ENCODE results near the gene TCAF1.
"Not testable (repeated sequence)": the region's sequence is repeated elsewhere in the genome, so short reads cannot be mapped to it uniquely, and the experiment has no call there.

TCAF1 gene

DNA sequence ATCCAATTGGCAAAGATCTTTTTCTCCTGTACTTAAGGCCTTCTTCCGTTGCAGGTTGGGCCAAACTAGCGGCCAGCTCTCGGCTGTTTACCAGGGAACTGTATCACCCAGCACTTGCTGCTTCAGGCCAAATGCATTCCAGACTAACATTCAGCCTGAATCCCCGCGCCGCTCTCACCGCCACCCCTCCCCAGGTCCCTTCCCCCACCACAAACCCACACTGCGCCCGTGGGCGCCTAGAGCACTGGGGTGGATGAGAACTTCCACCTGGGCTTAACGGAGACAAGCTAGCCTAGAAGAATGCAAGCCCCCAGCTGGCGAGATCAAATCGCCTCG lies 676 bp downstream of the TCAF1 start:
- peak; percentile 81 for DNase-seq

DNA sequence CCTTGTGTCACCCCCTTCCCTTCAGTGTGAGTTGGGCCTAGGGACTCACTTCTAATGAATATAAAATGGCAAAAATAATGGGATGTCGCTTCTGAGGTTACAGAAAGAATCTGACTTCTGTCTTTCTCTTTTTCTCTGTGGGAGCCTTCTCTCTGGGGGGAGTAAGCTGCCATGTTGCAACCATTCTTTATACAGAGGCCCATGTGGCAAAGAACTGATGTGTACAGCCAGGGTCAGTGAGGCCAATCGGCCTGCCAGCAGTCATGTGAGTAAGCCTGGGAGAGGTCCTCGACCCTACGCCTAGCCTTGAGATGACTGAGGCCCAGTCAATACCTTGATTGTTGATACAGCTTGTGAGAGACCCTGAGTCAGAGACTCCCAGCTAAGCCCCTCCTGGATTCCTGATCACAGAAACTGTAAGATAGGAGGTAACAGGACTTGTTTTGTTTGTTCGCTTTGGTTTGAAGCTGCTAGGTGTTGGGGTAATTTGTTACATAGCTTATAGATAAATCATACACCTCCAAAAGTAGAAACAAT lies 1.7 kb downstream of the TCAF1 start:
- no peak for DNase-seq

DNA sequence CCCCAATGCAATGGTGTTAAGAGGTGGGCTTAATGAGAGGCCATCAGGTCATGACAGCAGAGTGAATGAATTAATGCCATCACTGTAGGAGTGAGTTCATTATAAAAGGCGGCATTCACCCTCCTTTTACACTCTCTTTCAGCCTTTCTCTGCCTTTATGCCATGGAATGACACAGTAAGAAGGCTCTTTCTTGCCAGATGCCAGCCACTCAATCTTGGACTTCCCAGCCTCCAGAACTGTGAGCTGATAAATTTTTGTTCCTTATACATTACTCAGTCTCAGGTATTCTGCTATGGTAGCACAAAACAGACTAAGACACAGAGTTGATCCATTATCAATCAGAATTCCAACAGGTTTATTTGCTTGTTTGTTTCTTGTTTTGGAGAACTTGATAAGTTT lies 3.2 kb downstream of the TCAF1 start:
- DNase-seq, result no peak

DNA sequence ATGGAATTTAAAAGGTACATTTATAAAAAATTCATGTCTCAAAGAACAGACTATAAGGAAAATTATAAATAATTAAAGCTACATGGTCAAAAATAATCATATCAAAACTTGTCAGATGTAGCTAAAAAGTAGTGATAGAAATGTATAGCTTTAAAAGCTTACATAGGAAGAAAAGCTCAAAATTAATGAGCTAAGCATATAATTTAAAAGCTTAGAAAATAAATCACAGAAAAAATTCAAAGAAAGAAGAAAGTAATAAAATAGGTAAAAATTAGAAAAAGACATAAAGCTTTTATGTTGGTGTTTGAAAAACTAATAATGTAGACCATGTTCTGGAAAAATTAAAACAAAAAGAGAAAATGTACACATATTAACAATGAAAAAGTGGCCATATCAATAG lies 5.3 kb downstream of the TCAF1 start:
- DNase-seq, result no peak

DNA sequence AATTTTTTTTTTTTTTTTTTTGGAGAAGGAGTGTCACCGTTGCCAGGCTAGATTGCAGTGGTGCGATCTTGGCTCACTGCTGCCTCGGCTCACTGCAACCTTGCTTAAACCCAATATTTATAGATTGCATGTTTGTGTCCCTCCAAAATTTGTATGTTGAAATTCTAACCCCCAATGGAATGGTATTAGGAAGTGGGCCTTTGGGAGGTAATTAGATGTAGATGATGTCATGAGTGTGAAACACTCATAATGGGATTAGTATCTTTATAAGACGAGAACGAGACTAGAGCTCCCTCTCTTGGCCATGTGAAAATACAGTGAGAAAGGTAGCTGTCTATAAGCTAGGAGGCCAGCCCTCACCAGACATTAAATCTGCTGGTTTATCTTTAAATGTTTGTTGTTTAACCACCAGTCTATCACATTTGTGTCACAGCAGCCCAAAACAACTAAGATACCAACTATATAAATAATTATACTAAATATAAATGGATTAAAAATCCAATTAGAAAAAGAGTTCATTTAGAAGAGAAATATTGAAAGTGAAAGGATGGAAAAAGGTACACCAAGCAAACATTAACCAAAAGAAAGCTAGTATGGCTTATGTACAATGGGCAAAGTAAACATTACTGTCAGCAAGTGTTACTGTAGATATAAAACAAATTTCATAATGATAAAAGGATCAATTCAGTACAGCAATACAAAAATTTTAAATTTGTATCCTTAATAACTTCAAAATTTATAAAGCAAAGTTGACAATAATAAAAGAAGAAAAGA lies 9.3 kb downstream of the TCAF1 start:
- DNase-seq, result peak; percentile 90

DNA sequence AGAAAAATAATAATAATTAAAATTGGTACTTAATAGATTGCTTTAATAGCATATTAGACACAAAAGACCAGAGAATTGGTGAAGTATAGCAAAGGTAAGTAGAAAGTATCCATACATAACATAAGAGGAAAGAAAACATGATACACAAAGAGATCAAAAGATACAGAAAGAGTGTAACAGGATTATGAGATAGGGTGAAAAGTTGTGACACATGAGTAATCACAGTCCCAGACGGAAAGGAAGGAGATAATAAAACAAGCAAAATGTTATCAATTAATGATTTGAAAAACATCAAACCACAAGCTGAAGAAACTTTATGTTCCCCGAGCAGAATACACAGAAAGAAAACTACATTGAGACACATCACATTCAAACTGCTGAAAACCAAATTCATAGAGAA lies 10.5 kb downstream of the TCAF1 start:
- no peak for DNase-seq

DNA sequence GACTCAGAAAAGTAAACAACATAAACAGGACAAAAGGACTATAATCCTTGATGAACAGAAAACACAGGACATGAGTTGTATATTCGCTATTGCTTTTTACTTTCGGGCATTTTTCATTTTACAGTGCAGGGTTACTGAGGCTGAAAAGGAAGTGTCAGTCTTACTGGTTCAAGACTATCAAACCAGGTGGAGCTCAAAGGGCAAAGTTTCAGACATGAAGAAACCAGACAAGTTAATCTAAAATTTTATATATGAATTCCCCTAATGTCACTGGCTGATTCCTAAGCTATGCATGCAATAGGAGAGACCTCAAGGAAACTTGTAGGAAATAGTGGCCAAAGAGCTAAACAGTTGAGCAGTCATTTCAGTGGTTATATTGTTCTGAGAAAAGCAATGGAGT lies 11.4 kb downstream of the TCAF1 start:
- no peak for DNase-seq

DNA sequence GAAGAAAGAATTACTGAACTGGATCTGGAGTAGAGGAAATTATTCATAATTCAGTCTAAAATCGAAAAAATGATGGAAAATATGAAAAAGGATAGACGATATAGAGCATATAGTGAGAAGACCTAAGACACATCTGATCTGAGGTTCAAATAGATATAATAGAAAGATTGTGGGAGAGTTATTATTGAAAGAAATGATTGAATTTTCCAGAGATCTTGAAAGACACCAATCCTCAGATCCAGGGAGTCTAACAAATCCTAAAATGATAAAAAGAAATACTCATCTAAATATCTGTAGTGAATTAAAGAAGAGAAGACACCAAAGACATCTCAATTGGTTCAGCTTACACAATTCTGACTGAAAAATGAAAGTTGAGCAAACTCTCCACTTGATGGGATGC lies 12.9 kb downstream of the TCAF1 start:
- DNase-seq, result no peak

DNA sequence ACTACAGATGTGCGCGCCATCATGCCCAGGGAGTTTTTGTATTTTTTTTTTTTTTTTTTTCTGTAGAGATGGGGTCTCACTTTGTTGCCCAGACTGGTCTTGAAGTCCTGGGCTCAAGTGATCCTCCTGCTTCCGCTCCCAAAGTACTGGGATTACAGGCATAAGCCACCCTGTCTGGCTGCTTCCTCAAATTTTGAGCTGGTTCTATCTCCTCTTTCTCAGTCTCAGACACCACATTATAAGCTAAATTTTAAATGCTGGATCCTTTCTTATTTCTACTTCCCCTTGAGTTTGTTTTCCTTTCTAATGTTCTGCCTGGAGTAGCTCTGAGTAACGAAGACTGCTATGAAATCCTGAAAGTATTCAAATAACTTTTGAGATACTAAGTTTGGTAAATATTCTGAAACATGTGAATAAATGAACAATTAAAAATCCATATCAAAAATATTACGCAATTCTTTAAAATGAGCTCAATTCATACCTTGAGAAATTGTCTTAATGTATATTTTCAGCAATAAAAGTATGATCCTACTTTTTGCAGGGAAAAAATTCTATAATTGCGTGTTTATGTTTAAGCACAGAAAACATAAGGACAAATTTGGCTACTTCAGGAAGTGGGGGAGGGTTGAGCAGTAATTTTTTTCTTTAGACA lies 15.0 kb downstream of the TCAF1 start:
- no peak for DNase-seq

DNA sequence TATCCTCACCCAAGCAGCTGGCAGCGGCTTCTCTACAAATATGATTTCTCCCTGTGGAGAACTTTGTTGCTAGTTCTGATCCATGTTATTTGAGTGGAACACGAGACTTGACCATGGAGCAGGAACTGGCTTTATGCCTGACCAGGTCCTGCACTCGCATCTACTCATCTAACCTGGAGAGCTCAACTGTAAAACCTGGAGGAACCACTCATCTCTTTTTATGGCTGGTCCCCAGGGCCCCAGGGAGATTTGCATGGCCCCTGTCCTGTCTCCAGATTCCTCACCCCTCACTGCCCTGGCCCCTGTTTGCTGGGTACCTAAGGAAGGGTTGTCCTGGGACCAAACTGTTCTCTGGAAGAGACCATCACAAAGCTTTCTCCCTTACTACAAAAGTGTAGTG lies 16.0 kb downstream of the TCAF1 start:
- DNase-seq, result no peak

DNA sequence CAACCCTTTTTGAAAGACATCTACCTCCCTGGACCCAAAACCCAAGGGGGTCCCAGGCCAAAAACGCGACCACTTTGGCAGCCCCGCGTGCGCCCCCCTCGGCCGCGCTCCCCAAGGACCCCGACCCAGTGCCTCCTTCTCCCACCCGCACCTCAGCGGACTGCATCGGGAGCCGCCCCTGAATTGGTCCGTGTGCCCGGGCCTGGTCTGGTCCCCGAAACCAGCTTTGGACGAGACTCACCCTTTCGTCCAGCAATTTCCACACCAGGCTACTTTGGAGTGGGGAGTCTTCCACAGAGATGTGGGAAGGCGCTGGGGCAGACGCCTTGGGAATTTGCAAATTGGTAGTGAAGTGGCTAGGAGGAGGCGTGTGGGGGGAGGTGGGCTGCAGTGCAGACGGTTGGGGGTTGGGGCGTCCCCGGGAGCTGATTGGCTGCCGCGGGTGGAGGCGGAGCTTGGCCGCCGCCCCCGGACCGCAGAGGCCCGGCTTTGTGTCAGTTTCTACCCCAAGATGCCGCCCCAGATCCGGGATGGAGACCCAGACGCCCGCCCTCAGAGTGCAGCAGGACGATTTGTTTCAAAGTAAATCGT lies 16.9 kb downstream of the TCAF1 start:
- DNase-seq, result no peak

DNA sequence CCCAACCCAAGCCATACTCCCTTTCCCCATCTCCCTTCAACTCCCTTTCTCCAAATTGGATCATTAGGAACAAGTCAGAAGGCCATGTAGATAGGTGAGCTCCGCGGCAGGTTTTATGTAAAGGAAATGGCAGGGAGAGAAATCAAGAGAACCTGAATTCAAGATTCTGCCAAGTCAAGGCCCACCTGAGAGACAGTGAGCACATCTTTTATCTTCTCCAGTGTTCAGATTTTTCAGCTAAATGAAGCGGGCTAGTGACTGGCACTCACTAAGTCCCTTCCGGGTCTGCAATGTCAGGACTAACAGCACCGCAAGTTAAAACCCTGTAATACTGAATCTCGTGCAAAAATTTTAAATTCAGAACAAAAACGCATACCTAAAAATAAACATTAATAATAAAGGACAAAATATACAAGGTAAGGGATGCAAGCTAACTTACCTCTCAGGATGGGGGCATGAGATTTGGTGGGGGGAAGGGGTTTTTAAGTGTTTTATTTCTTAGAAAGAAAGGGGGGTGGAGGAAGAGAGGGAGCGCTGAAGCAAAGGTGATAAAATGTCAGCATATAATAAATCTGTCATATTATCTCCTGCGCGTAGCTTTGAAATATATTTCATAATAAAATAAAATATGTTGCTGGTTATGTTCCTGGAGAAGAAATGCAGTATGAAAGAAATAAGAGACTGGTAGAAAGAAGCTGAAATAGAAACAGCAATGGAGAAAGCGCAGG lies 17.6 kb downstream of the TCAF1 start:
- DNase-seq, result no peak

DNA sequence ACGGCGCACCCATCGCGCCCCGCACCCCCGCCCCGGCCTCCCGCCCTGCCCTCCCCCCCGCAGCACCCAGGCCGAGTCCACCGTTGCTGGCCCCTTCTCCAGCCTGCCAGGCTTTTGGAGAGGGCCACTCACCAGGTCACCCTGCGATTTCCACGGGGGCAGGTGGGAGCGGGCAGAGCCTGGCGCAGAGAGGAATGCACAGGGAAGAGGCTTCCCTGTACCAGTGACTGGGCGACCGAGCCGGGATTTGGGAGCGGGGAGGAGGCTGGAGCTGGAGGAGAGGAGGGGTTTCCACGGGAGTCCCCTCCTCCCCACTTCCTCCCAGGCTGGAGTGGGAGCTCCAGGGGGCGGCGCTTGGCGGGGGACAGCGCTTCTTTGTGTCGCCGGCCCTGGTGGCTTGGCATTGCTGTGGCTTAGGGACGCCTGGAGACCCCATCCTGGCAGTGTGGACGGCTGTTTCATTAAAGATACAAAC lies 19.3 kb downstream of the TCAF1 start:
- DNase-seq, result peak; percentile 88

DNA sequence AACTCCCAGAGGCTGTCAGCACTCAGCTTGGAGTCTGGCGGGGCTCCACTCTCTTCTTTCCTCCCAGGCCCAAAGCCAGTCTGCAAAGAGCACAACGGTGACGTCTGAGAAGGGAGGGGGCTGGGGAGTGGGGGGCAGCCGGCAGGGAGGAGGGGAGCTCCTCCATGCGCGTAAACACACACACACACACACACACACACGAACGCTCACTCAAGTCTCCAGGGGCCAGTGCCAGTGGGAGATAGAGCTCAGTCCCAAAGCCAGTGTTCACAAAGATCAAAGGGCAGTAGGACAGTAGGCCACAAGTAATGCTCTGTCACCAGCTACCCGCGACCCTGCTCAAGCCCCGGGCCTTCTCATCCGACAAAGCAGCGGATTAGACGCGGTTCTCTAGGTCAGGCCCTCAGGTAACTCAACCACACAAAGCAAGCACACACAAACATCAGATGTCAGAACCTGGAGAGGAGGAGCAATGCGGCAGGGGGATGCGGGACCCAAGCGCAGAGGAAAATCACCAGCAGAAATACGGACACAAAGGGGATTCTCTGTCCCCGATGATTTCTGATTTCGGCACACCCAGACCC lies 19.9 kb downstream of the TCAF1 start:
- DNase-seq, result peak; percentile 63

DNA sequence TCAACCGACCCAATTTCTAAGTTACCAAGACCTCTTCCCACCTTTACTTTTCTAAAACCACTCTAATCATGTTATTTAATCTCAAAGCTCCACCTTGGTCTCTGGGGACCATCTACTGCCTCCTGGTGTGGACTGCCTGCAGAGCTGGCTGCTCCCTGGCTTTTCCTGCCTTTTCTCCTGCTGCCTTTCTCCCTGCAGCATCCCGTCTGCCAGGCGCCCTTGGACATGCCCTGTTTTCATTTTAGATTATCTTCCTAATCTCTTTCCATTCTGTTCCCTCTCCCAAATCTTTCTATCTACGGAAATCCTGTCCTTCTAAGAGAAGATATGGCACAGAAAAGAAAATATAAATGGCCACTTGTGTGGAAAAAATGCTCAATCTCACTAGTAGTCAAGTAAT lies 23.1 kb downstream of the TCAF1 start:
- no peak for DNase-seq

DNA sequence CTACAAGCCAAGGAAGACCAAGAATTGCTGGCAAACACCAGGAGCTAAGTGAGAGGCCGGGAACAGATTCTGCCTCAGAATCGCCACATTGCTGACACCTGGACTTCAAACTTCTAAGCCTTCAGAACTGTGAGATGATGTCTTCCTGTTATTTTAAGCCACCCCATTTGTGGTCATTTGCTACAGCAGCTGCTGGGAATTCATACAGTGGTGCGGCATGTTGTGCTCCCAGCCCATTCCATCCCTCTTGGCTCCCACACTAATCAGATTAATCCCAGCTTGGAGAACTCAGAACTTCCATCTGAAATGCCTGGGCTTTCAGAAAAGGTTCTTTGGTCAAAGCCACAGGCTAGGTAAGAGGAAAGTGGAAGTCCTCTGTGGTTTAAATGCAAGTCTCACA lies 24.9 kb downstream of the TCAF1 start:
- DNase-seq, result no peak

DNA sequence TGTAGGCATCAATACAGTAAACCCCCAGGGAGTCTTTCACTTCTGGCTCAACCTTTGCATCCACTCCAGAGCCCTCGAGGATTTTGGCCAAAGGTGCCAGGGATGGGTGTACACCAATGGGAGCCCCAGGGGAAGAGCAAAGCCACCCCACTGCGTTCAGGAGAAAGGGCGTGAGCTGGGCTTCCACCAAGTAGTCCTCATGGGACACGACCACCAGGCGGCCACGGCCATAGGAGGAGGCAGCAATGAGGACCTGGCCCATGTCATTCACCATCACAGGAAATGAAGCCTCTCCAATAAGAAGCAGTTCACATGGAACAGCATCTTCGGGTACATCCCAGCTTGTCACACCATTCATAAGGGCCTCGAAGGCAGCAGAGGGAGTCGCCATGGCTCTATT lies 25.8 kb downstream of the TCAF1 start:
- DNase-seq, result no peak

DNA sequence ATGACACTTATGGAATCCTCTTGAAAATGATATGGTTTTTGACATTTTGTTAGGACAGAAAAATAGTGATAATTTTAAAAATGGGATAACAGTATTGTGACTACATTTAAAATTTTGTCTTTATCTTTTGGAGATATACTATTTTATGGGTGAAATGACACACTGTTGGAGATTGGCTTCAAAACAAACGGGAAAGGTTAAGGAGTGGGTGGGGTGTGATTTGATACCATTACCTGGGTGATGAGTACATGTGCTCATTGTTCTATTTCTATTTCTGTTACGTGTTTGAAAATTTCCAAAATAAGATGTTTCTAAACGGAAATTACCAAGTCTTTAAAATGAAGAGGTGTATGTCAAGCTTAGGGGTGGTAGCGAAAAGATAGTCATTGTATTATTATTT lies 28.7 kb downstream of the TCAF1 start:
- DNase-seq, result not testable (repeated sequence)

DNA sequence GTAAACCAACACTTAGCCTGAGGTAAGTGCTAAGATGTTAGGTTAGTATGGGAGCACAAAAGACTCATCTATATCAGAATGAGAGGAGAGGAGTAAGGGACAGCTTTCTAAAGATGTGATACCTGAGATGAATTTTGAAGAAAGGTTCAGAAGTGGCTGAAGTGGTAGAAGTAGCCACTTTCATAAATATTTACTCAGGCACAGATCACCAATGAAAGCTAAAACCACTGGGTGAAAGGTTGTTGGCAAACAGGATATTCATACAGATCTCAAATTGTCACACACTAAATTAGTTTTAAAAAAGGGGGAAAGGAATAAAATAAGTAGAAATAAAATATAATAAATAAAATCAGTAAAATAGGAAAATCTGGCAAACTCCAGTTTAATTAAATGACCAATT lies 30.4 kb downstream of the TCAF1 start:
- not testable (repeated sequence) for DNase-seq

DNA sequence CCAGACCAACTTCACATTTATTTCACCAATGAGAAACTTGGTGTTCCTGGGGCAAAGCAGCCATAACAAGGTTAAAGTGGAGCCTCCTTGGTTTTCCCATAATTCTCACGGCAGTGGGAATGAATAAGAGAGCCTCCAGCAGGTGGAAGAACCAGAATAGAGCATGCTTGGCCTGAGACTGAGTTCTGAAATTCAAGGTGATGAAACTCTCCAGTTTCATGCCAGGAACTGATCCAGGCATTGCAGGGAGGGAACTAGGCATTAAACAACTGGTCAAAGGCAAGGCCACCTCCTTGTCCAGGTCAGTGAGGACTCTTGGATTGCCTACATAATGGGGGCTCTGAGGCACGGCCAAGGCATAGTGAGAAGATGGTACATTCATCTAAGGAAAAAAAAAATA lies 44.0 kb downstream of the TCAF1 start:
- not testable (repeated sequence) for DNase-seq

DNA sequence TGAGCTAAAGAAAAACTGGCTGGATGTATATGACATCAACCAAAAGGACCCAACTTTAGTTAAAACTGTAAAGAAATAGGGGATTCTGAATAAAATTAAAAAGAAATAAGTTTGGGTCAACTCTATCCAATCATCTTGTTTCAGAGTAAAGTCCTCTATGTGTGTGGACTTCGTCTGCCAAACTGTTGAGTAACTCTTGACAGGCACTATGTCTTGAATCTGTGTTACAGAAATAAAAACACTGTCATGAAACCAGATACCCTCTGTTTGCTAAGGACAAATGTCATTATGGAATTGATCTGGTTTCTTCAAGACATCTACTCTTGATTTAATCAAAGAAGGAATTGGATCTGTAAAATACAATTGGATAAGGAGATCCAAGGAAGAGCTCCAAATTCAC lies 46.5 kb downstream of the TCAF1 start:
- not testable (repeated sequence) for DNase-seq

DNA sequence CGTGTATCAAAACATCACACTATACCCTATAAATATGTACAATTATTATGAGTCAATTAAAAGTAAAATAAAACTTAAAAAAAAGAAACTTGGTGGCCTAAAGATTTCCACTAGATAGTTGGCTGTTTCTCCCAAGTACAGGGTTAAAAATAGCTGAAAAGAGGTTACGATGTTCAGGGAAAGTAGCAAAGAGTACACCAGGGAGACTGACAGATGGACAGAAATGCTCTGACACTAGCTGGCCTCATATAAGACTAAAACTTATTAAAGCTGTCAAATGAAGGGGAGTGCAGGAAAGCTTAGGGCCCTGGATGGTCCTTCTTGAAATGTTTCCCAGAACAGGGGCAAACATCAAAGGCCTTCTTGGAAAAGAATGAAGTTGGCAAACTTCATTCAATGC lies 51.3 kb downstream of the TCAF1 start:
- no peak for DNase-seq
